HFF-Myc (cell line): ENCODE data around the gene PPM1K.
A peak's percentile ranks its signal among the peaks of the same experiment; 100 is the strongest.

Source experiments
- DNase-seq: peaks from one replicate; pipeline ENCODE4 v3.0.0-alpha.2; 2011; ENCODE audit warnings: low read depth; ENCODE audit errors: extremely low read depth
- H3K4me3 ChIP-seq: replicated peaks from 2 replicates; pipeline ENCODE4 v1.5.1; 2011; ENCODE audit warnings: low read depth, mild to moderate bottlenecking, control low read depth, low read length
- CTCF ChIP-seq: IDR thresholded peaks from 2 replicates; pipeline ENCODE4 v1.5.1; 2012; ENCODE audit warnings: mild to moderate bottlenecking, low read depth, low read length, control low read depth; ENCODE audit errors: missing control alignments

Gene PPM1K

GRCh38 chr4:88295656-88296055 lies 11.3 kb upstream of the PPM1K start:
- TF ChIP-seq CTCF = no peak
- DNase-seq = no peak

GRCh38 chr4:88291003-88291402 lies 6.6 kb upstream of the PPM1K start:
- no peak for DNase-seq
- no peak for TF ChIP-seq CTCF
- H3K4me3 ChIP-seq = no peak overlapping the region

More at GRCh38 chr4:88295656-88296055, 11.3 kb upstream of the PPM1K start:
- no peak overlapping the region for H3K4me3 ChIP-seq

GRCh38 chr4:88286897-88287296 lies 2.5 kb upstream of the PPM1K start:
- TF ChIP-seq CTCF = no peak
- DNase-seq = no peak
- H3K4me3 ChIP-seq = no peak overlapping the region

- DNase-seq = no peak
- H3K4me3 ChIP-seq = peak overlapping the region; percentile 71
- TF ChIP-seq CTCF = no peak
Observed at GRCh38 chr4:88285235-88285653, 883 bp upstream of the PPM1K start.

- no peak for TF ChIP-seq CTCF
- DNase-seq = no peak
- peak overlapping the region; percentile 71 for H3K4me3 ChIP-seq
Observed at GRCh38 chr4:88283661-88284438, 511 bp downstream of the PPM1K start.

GRCh38 chr4:88280228-88280795 lies 4.0 kb downstream of the PPM1K start:
- H3K4me3 ChIP-seq = no peak overlapping the region
- DNase-seq = no peak
- no peak for TF ChIP-seq CTCF
